Cardiac fibroblast (primary cell): ENCODE results near the gene SLC6A12.
"Not testable (repeated sequence)": the region's sequence is repeated elsewhere in the genome, so short reads cannot be mapped to it uniquely, and the experiment has no call there.

ENCODE experiments used
- DNase-seq, 2 donors: peaks; one replicate each; pipeline versions ENCODE4 v3.0.0 to v3.0.0-alpha.2; 2010; ENCODE audit warnings: low read depth in 2 of 2
- H3K4me3 ChIP-seq, 2 donors: replicated peaks in 1 of 2; 1 replicate in 1 of 2; 2 replicates in 1 of 2; pipeline ENCODE4 v1.5.1; 2011; ENCODE audit warnings: low read depth in 2 of 2, low read length in 2 of 2, mild to moderate bottlenecking in 2 of 2, moderate library complexity in 1 of 2
- TF ChIP-seq, protein P1 (sequence below): IDR thresholded peaks from one replicate; pipeline ENCODE4 v1.5.1; 2011; ENCODE audit warnings: low read depth, mild to moderate bottlenecking, low read length, inconsistent platforms

SLC6A12 gene

DNA sequence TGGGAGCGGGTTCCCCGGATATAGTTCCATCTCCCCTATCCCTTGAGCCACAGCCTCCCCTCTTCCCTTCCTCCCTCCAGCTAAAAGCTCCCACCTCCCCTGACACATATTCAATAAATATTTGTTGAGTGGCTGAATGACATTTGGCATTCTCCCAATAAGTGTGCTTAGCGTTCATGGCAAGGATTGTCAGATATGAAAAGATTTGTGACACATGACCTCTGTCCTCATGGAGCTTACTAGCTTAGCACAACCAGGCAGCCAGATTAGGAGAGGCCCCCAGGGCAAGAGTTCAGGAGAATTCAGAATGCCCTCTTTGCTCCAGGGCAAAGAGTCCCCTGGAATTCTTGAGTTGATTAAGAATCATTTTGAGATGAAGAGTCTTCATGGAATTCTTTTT is 22.5 kb upstream of the SLC6A12 start:
- H3K4me3 ChIP-seq, result no peak overlapping the region
- no peak for DNase-seq
- TF ChIP-seq, protein P1, sequence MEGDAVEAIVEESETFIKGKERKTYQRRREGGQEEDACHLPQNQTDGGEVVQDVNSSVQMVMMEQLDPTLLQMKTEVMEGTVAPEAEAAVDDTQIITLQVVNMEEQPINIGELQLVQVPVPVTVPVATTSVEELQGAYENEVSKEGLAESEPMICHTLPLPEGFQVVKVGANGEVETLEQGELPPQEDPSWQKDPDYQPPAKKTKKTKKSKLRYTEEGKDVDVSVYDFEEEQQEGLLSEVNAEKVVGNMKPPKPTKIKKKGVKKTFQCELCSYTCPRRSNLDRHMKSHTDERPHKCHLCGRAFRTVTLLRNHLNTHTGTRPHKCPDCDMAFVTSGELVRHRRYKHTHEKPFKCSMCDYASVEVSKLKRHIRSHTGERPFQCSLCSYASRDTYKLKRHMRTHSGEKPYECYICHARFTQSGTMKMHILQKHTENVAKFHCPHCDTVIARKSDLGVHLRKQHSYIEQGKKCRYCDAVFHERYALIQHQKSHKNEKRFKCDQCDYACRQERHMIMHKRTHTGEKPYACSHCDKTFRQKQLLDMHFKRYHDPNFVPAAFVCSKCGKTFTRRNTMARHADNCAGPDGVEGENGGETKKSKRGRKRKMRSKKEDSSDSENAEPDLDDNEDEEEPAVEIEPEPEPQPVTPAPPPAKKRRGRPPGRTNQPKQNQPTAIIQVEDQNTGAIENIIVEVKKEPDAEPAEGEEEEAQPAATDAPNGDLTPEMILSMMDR, result no peak

DNA sequence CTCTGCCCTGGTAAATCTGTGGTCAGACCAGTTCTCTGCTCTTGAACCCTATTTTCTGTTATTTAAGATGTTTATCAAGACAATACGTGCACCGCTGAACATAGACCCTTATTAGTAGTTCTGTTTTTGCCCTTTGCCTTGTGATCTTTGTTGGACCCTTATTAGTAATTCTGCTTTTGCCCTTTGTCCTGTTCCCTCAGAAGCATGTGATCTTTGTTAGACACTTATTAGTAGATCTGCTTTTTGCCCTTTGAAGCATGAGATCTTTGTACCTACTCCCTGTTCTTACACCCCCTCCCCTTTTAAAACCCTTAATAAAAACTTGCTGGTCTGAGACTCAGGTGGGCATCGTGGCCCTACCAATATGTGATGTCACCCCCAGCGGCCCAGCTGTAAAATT is 22.0 kb upstream of the SLC6A12 start:
- not testable (repeated sequence) for H3K4me3 ChIP-seq, DNase-seq

DNA sequence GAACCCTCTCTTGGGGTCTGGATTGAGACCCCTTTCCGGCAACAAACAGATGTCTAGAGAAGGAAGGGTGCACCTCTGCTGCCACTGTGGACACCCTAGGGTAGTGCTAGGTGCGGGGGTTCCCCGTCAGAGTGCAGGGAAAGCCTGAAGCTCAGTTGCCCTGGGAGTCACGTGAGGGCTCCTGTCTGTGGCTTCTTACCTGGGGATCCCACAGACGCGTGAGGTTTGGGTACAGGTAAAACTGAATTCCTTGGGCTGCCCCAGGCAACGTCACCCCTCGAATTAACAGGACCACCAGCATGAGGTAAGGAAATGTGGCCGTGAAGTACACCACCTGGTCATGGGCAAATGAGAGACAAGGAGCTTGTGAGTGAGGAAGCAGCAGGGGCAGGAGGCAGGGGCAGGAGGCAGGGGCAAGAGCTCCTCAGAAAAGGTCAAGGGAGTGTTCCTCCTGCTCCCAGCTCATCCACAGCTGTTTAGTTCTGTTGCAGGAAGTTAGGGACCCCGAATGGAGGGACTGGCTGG is 21.0 kb upstream of the SLC6A12 start:
- no peak overlapping the region for H3K4me3 ChIP-seq
- no peak for DNase-seq
- TF ChIP-seq, protein P1, result no peak

DNA sequence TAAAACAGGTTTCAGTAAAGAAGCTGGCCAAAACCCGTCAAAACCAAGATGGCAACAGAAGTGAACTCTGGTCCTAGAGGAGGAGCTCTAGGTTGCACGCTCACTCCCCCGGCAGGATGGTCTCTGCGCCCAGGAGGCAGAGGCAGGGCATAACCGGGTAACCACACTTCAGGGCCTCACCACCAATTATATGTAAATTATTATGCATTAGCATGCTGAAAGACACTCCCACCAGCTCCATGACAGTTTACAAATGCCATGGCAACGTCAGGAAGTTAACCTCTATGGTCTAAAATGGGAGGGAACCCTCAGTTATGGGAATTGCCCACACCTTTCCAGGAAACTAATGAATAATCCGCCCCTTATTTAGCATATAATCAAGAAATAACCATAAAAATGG is 20.1 kb upstream of the SLC6A12 start:
- H3K4me3 ChIP-seq, result no peak overlapping the region
- DNase-seq, result no peak
- TF ChIP-seq, protein P1, result no peak

DNA sequence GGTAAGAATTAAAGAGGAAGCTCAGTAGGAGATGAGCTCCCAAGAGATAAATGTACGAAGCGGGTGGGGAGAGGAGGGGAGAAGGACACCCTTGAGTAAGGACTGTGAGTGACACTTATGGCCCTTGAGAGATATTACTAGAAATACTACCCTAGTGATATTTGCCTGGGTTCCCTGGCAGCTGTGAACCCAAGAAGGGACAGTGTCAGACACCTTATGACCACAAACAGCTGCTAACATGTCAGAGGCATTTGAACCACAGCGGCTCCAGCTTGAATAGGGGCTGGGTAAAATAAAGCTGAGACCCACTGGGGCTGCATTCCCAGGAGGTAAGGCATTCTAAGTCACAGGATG is 19.6 kb upstream of the SLC6A12 start:
- no peak for DNase-seq
- H3K4me3 ChIP-seq, result no peak overlapping the region
- TF ChIP-seq, protein P1, result no peak

DNA sequence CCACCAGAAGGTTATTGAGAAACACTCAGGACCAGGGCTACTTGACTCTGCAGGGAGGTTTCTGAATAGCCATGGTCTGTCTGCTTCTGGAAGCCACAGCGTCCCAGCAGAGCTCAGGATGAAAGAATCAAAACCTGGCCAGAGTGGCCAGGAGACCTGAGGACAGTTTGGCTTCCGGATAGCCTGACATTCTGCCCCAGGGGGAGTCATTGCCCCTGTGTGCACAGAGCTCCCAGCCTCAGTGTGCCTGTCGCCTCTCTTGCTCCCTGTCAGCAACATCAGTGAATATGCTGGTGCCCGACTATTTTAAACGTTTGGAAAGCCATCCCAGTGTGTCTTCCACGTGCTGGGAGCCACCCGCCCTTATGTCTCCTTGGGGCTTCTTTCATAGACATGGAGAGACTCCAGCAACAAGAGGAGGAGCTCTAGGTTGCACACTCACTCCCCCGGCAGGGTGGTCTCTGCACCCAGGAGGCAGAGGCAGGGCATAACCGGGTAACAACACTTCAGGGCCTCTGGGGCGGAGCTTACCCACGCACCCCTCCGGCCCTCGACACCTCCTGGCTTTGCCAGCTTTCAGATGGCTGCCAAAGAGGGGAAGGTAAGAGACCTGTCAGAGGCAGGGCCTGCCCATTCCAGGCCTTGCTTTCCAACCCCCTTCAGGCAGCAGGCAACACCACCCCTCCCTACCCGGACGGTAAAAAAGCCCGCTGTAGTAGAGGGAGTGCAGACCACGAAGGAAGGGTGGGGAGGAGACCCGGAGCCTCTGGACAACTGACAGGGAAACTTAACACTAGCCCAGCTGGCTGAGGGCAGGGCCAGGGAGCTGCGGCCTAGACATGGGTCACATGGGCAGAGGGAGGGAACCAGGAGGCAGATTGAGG is 19.0 kb upstream of the SLC6A12 start:
- no peak overlapping the region for H3K4me3 ChIP-seq
- DNase-seq, result no peak
- TF ChIP-seq, protein P1, result no peak

DNA sequence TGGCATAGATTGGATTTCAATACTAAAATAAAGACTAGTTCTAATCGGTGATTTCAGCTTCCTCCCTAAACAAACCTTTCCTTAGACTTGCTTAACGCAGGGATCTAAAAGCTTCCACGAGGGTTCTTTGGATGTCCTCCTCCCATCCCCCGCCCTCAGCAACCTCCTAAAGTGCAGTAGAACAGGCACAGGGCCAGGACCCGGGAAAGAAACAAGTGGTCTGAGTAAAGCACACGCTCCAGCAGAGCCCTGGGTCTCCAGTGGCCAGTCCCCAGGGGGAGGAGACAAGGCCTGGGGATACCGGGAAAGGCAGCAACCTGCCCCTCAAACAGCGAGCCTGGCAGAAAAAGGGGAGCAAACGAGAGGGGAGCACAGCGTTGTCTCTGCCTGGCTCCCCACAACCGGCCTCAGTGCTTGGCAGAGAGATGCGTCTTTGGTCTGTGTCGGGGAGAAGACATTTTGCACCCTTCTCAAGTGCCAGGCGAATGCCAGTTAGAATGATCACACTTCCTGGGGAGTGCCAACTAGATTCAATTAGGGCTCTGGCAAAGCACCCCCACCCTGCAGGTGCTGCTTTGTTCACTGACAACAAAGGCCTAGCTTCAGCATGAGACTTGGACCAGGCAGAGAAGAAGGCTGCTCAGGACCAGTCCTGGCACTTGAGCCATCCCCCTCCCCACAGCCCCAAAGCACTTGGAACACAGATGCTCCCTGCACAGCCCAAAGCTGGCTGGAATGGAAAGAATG is 17.1 kb upstream of the SLC6A12 start:
- H3K4me3 ChIP-seq, result no peak overlapping the region
- TF ChIP-seq, protein P1, result no peak
- DNase-seq, result no peak
